HCT116 (cell line): ENCODE data around the gene LCN15.

ENCODE experiments used
- CEBPB ChIP-seq: IDR thresholded peaks from 2 replicates; pipeline ENCODE4 v1.6.1; 2012; ENCODE audit warnings: low read depth
- CTCF ChIP-seq, 3 experiments: fragments of 200-600 bp in 1 of 3; sonication (generic) in 1 of 3; IDR thresholded peaks in 2 of 3; conservative IDR thresholded peaks in 1 of 3; 2 replicates each; pipeline ENCODE4 v1.5.1; 2012 to 2017; ENCODE audit warnings: low read depth in 2 of 3, low read length in 2 of 3, antibody characterized with exemption in 1 of 3, borderline replicate concordance in 1 of 3, control low read depth in 1 of 3, mild to moderate bottlenecking in 1 of 3, mixed read lengths in 1 of 3, mixed run types in 1 of 3, moderate library complexity in 1 of 3; ENCODE audit not compliant: insufficient read depth in 1 of 3
- EZH2 ChIP-seq: fragments of 200-600 bp; sonication (generic); IDR thresholded peaks from 2 replicates; pipeline ENCODE4 v1.6.1; 2017; ENCODE audit warnings: antibody characterized with exemption, mixed run types
- EZH2phosphoT487 ChIP-seq: fragments of 200-600 bp; IDR thresholded peaks from 2 replicates; pipeline ENCODE4 v1.6.1; 2018; ENCODE audit warnings: antibody characterized with exemption, borderline replicate concordance
- JUND ChIP-seq: IDR thresholded peaks from 2 replicates; pipeline ENCODE4 v1.6.1; 2012
- MAX ChIP-seq: IDR thresholded peaks from 2 replicates; pipeline ENCODE4 v1.6.1; 2012
- POLR2A ChIP-seq: IDR thresholded peaks from 2 replicates; pipeline ENCODE4 v1.7.0; 2011; ENCODE audit warnings: borderline replicate concordance; ENCODE audit not compliant: insufficient read depth, insufficient read length; ENCODE audit errors: extremely low read depth
- POLR2AphosphoS5 ChIP-seq: IDR thresholded peaks from 2 replicates; pipeline ENCODE4 v1.6.1; 2011; ENCODE audit warnings: mild to moderate bottlenecking, low read depth, low read length, moderate library complexity
- REST ChIP-seq: IDR thresholded peaks from 2 replicates; pipeline ENCODE4 v1.6.1; 2012; ENCODE audit warnings: low read depth
- SP1 ChIP-seq: IDR thresholded peaks from 2 replicates; pipeline ENCODE4 v1.6.1; 2012; ENCODE audit warnings: low read depth
- TCF7L2 ChIP-seq: IDR thresholded peaks from 2 replicates; pipeline ENCODE4 v1.7.0; 2011; ENCODE audit warnings: borderline replicate concordance, inconsistent platforms; ENCODE audit not compliant: insufficient read depth, insufficient read length; ENCODE audit errors: extremely low read depth
- YY1 ChIP-seq: IDR thresholded peaks from 2 replicates; pipeline ENCODE4 v1.6.1; 2011; ENCODE audit warnings: low read length, low read depth, moderate library complexity, mild to moderate bottlenecking; ENCODE audit not compliant: insufficient replicate concordance; ENCODE audit errors: extremely low read depth
- ZFX ChIP-seq: fragments of 450-650 bp; IDR thresholded peaks from 2 replicates; pipeline ENCODE4 v1.6.1; 2017

DNA sequence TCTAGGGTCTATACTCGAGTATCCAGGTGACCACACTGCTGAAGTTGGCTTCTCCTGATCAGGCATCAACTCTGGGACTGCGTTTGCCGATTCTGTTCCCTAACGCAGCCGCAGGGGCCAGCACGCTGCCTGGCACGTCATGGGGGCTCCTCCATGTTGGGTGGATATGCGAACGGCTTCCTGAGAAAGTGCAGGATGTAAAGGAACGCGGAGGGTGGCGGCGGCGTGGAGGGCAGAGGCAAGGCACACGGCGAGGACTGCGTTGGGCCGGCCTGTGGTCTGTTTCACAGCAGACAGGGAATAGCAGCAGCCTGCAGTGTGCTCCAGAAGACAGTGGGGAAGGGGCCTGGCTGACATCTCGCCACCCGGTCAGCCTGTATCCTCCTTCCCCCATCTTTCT, 25.4 kb downstream of the LCN15 start:
- TF ChIP-seq EZH2 (no peak), POLR2AphosphoS5 (no peak), POLR2A (no peak), ZFX (no peak), CTCF (IDR thresholded peaks at IDR 0.05 in 2 of 3, conservative IDR thresholded peaks at IDR 0.05 in 1 of 3; ENCODE audit: borderline replicate concordance in 1 of 3, insufficient read depth in 1 of 3, low read depth in 2 of 3, low read length in 2 of 3) (no peak), EZH2phosphoT487 (no peak), MAX (no peak), REST (no peak), JUND (no peak), CEBPB (no peak), YY1 (no peak), SP1 (no peak), TCF7L2 (no peak)
